Osteocyte (in vitro differentiated cells): ENCODE results near the gene SLC8A1. TPM values are rescaled to one million over a fixed set of nuclear protein-coding genes. Genes with fewer than 3 reads are reported as not detected.
A peak's percentile ranks its signal among the peaks of the same experiment; 100 is the strongest.

ENCODE experiments used
- DNase-seq: peaks from one replicate; pipeline ENCODE4 v3.0.0; 2021; ENCODE audit warnings: mixed read lengths; ENCODE audit not compliant: unreplicated experiment; ENCODE audit errors: extremely low spot score
- H3K27ac Mint-ChIP-seq: one replicate; pipeline ENCODE4 v1.8.0; 2021; ENCODE audit warnings: mild to moderate bottlenecking, mixed read lengths; ENCODE audit not compliant: unreplicated experiment
- H3K27me3 Mint-ChIP-seq: one replicate; pipeline ENCODE4 v1.8.0; 2021; ENCODE audit warnings: mixed read lengths; ENCODE audit not compliant: unreplicated experiment
- H3K36me3 Mint-ChIP-seq: one replicate; pipeline ENCODE4 v1.8.0; 2021; ENCODE audit warnings: mixed read lengths; ENCODE audit not compliant: unreplicated experiment
- H3K4me1 Mint-ChIP-seq: one replicate; pipeline ENCODE4 v1.8.0; 2021; ENCODE audit warnings: mixed read lengths; ENCODE audit not compliant: unreplicated experiment
- H3K4me3 Mint-ChIP-seq: one replicate; pipeline ENCODE4 v1.8.0; 2021; ENCODE audit warnings: mild to moderate bottlenecking, moderate library complexity, mixed read lengths; ENCODE audit not compliant: unreplicated experiment
- H3K9me3 Mint-ChIP-seq: one replicate; pipeline ENCODE4 v1.8.0; 2021; ENCODE audit warnings: mixed read lengths; ENCODE audit not compliant: unreplicated experiment
- CTCF ChIP-seq: fragments of 200-600 bp; sonication (generic); IDR thresholded peaks from 2 replicates; pipeline ENCODE4 v1.5.0; 2021; ENCODE audit warnings: antibody characterized with exemption, mild to moderate bottlenecking, moderate library complexity
- total RNA-seq: library from RNA; stranded (reverse); gene quantifications from 2 replicates; pipeline ENCODE4 v1.2.1, GENCODE V29; 2021

SLC8A1 gene
- total RNA-seq, 1 donor from 2014 or later: 17.3 TPM

- Mint-ChIP-seq H3K9me3 (no peaks in the 10 kb centered on the region), H3K36me3 (no peaks in the 10 kb centered on the region), H3K27me3 (peaks cover 2% of the 10 kb centered on the region), H3K4me1 (peaks cover 31% of the 10 kb centered on the region), H3K27ac (no peak overlapping the region), H3K4me3 (no peak overlapping the region)
- DNase-seq: no peak
- no peak for TF ChIP-seq CTCF
These were observed 250.5 kb downstream of the SLC8A1 start for GRCh38 chr2:40201425-40201824.

- H3K27ac Mint-ChIP-seq: no peak overlapping the region
- no peak for TF ChIP-seq CTCF
- peaks cover 31% of the 10 kb centered on the region for H3K4me1 Mint-ChIP-seq
- no peak overlapping the region for H3K4me3 Mint-ChIP-seq
- H3K27me3 Mint-ChIP-seq: peaks cover 2% of the 10 kb centered on the region
- no peaks in the 10 kb centered on the region for H3K9me3 Mint-ChIP-seq
- H3K36me3 Mint-ChIP-seq: no peaks in the 10 kb centered on the region
- no peak for DNase-seq
These were observed 251.4 kb downstream of the SLC8A1 start for GRCh38 chr2:40200366-40200915.

- H3K9me3 Mint-ChIP-seq: no peaks in the 10 kb centered on the region
- H3K4me3 Mint-ChIP-seq: no peak overlapping the region
- no peak for TF ChIP-seq CTCF
- peak overlapping the region; percentile 33 for H3K27ac Mint-ChIP-seq
- peaks cover 2% of the 10 kb centered on the region for H3K27me3 Mint-ChIP-seq
- no peaks in the 10 kb centered on the region for H3K36me3 Mint-ChIP-seq
- H3K4me1 Mint-ChIP-seq: peaks cover 31% of the 10 kb centered on the region
- DNase-seq: no peak
These were observed 252.1 kb downstream of the SLC8A1 start for GRCh38 chr2:40199771-40200170.

GRCh38 chr2:40197121-40197520, 254.8 kb downstream of the SLC8A1 start:
- H3K4me3 Mint-ChIP-seq: no peak overlapping the region
- H3K27me3 Mint-ChIP-seq: peaks cover 2% of the 10 kb centered on the region
- peaks cover 31% of the 10 kb centered on the region for H3K4me1 Mint-ChIP-seq
- H3K36me3 Mint-ChIP-seq: no peaks in the 10 kb centered on the region
- no peaks in the 10 kb centered on the region for H3K9me3 Mint-ChIP-seq
- TF ChIP-seq CTCF: no peak
- H3K27ac Mint-ChIP-seq: no peak overlapping the region
- no peak for DNase-seq

GRCh38 chr2:40193670-40194026, 258.2 kb downstream of the SLC8A1 start:
- no peak for TF ChIP-seq CTCF
- no peak for DNase-seq
- no peaks in the 10 kb centered on the region for H3K36me3 Mint-ChIP-seq
- peak overlapping the region; percentile 3 for H3K27ac Mint-ChIP-seq
- H3K27me3 Mint-ChIP-seq: peaks cover 2% of the 10 kb centered on the region
- no peaks in the 10 kb centered on the region for H3K9me3 Mint-ChIP-seq
- no peak overlapping the region for H3K4me3 Mint-ChIP-seq
- H3K4me1 Mint-ChIP-seq: peaks cover 14% of the 10 kb centered on the region
